ENCODE results near the gene PNKD.

- TF ChIP-seq CTCF (conservative IDR thresholded peaks at IDR 0.05; ENCODE audit: low read depth, low read length), result no peak
- TF ChIP-seq EZH2 (IDR thresholded peaks at IDR 0.05; ENCODE audit: low read length, unreplicated experiment), result no peak
Measured at GRCh38 chr2:218305383-218305782, 35.1 kb downstream of the PNKD start.
